Left lung (tissue), 10 donors: ENCODE measurements around the gene PCSK4. TPM values are rescaled to one million over a fixed set of nuclear protein-coding genes. Genes with fewer than 3 reads are reported as not detected.
A peak's percentile ranks its signal among the peaks of the same experiment; 100 is the strongest.

Source experiments
- ATAC-seq: fragments of 200-7000 bp; cut with Tn5 transposase; one replicate; pipeline ENCODE4 v1.9.1; 2020; ENCODE audit warnings: moderate library complexity
- DNase-seq, 4 donors: peaks; one replicate each; pipeline ENCODE4 v3.0.0-alpha.2; 2013 to 2020
- H3K27ac ChIP-seq, 2 donors: fragments of 200-600 bp; sonication (generic) in 1 of 2; one replicate each; pipeline versions ENCODE4 v1.5.0 to v1.8.0; 2020 to 2021
- H3K27me3 ChIP-seq, 2 donors: fragments of 200-600 bp; sonication (generic) in 1 of 2; one replicate each; pipeline versions ENCODE4 v1.5.0 to v1.8.0; 2020 to 2021
- H3K36me3 ChIP-seq, 2 donors: fragments of 200-600 bp; sonication (generic) in 1 of 2; one replicate each; pipeline versions ENCODE4 v1.5.0 to v1.8.0; 2020 to 2021
- H3K4me1 ChIP-seq, 2 donors: fragments of 200-600 bp; one replicate each; pipeline ENCODE4 v1.8.0; 2021
- H3K4me3 ChIP-seq, 2 donors: fragments of 200-600 bp; sonication (generic) in 1 of 2; one replicate each; pipeline versions ENCODE4 v1.5.0 to v1.8.0; 2020 to 2021; ENCODE audit warnings: mild to moderate bottlenecking in 1 of 2
- H3K9me3 ChIP-seq, 2 donors: fragments of 200-600 bp; sonication (generic) in 1 of 2; one replicate each; pipeline versions ENCODE4 v1.5.0 to v1.8.0; 2020 to 2021
- CTCF ChIP-seq, 2 donors: fragments of 200-600 bp; sonication (generic) in 1 of 2; IDR thresholded peaks; one replicate each; pipeline versions ENCODE4 v1.5.0 to v1.8.0; 2021; ENCODE audit warnings: antibody characterized with exemption in 2 of 2
- intact Hi-C, 2 donors: fragments of 100-400 bp; cut with DNase I; formaldehyde crosslinking; loops; one replicate each; pipeline versions ENCODE4 v1.11.2 to v1.14.2; 2022
- polyA plus RNA-seq, 6 donors: library from polyadenylated mRNA; unstranded; fragments of 120-200 nt; gene quantifications; one replicate each; pipeline ENCODE4 v1.2.1, GENCODE V29; 2013; ENCODE audit not compliant: insufficient read length in 6 of 6
- total RNA-seq, 2 donors: library from RNA; stranded (reverse); fragmentation: NEBNext Ultra II Directional; extraction: Animal tissue kit (Norgen Biotek cat#: 25700); gene quantifications; one replicate each; pipeline ENCODE4 v1.2.1, GENCODE V29; 2021
- donor health status: DM: no; HTN: yes; CAD: no.
- donor health status: DM: no; HTN: no; CAD: no.

Gene PCSK4
- total and polyA plus RNA-seq, 8 donors: 1.9 to 6.1 (median 4.0) TPM

GRCh38 chr19:1525343-1525742 lies 35.2 kb upstream of the PCSK4 start:
- Histone ChIP-seq H3K36me3 (no peaks in the 10 kb centered on the region), H3K9me3 (no peaks in the 10 kb centered on the region), H3K4me3 (no peak overlapping the region), H3K27ac (no peak overlapping the region), H3K4me1 (peaks cover 0 to 6% of the 10 kb centered on the region in 2 donors), H3K27me3 (peaks cover 33 to 96% of the 10 kb centered on the region in 2 donors)
- no peak for ATAC-seq
- peak in 1 of 4 donors; percentile 80 for DNase-seq
- no peak for TF ChIP-seq CTCF (IDR thresholded peaks at IDR 0.05)
- intact Hi-C loops: no loop called here

GRCh38 chr19:1524972-1525325 lies 34.8 kb upstream of the PCSK4 start:
- H3K9me3 ChIP-seq: no peaks in the 10 kb centered on the region
- peaks cover 0 to 6% of the 10 kb centered on the region in 2 donors for H3K4me1 ChIP-seq
- no peak overlapping the region for H3K27ac ChIP-seq
- no peak for ATAC-seq
- DNase-seq: no peak
- no peak for TF ChIP-seq CTCF (IDR thresholded peaks at IDR 0.05)
- intact Hi-C loops: no loop called here
- no peaks in the 10 kb centered on the region for H3K36me3 ChIP-seq
- H3K27me3 ChIP-seq: peaks cover 33 to 96% of the 10 kb centered on the region in 2 donors
- H3K4me3 ChIP-seq: no peak overlapping the region

GRCh38 chr19:1524287-1524971 lies 34.3 kb upstream of the PCSK4 start:
- ATAC-seq (no peak), DNase-seq (no peak)
- no peak overlapping the region for H3K4me3 ChIP-seq
- intact Hi-C loops: no loop called here
- H3K27me3 ChIP-seq: peaks cover 33 to 95% of the 10 kb centered on the region in 2 donors
- no peaks in the 10 kb centered on the region for H3K36me3 ChIP-seq
- no peak for TF ChIP-seq CTCF (IDR thresholded peaks at IDR 0.05)
- H3K9me3 ChIP-seq: no peaks in the 10 kb centered on the region
- no peak overlapping the region for H3K27ac ChIP-seq
- peaks cover 0 to 6% of the 10 kb centered on the region in 2 donors for H3K4me1 ChIP-seq

GRCh38 chr19:1523412-1524286 lies 33.5 kb upstream of the PCSK4 start, which contains the start of gene PLK5:
Gene PLK5, plus strand, starts transcription at chr19:1524077. Its CDS starts 2,920 bp downstream, at chr19:1526997.
- DNase-seq (no peak), ATAC-seq (no peak)
- no peak within 1 kb of the TSS for H3K4me3 ChIP-seq
- no peak within 1 kb of the TSS for H3K27ac ChIP-seq
- H3K9me3 ChIP-seq: no peaks in the 10 kb centered on the region
- no peak for TF ChIP-seq CTCF (IDR thresholded peaks at IDR 0.05)
- peaks cover 0 to 6% of the 10 kb centered on the region in 2 donors for H3K4me1 ChIP-seq
- intact Hi-C loops: no loop called here
- peaks cover 29 to 92% of the 10 kb centered on the region in 2 donors for H3K27me3 ChIP-seq
- H3K36me3 ChIP-seq: no peaks in the 10 kb centered on the region

GRCh38 chr19:1522838-1523237 lies 32.7 kb upstream of the PCSK4 start:
- Histone ChIP-seq H3K9me3 (no peaks in the 10 kb centered on the region), H3K27ac (no peak overlapping the region), H3K4me3 (no peak overlapping the region), H3K27me3 (peaks cover 29 to 94% of the 10 kb centered on the region in 2 donors), H3K4me1 (peaks cover 0 to 6% of the 10 kb centered on the region in 2 donors), H3K36me3 (no peaks in the 10 kb centered on the region)
- TF ChIP-seq CTCF (IDR thresholded peaks at IDR 0.05): no peak
- ATAC-seq (no peak), DNase-seq (no peak)
- intact Hi-C loops: no loop called here
